ENCODE measurements around the gene NKAIN2. TPM values are rescaled to one million over a fixed set of nuclear protein-coding genes. Genes with fewer than 3 reads are reported as not detected.

Gene NKAIN2
- under 1 TPM in 1 of 2 donors, not detected in 1; 0.68 TPM for total RNA-seq

DNA sequence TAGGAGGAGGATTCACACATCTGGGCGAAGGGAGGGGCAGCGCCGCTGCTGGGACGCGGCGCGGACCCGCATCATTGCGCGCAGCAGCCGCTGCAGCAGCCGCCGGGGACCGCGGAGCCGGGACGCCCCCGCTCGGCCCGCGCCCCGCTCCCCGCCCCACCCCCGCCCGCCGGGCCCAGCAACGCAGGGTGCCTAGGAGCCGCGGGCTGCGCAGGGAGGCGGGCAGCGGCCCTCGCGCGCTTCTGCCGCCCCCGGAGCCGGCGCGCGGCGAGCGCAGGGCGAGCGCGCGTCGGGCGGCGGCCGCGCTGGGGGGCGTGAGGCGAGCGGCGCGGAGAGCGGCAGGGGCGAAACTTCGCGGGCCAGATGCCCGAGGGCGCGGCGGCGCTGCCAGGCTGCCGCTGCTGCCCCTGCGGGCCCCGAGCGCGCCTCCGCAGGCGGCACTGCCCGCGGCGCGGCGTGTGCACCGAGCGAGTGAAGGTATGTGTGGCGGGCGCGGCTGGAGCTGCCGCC lies at the start of gene NKAIN2:
Gene NKAIN2, plus strand, starts transcription at position 362 of the 510 bp plus-strand sequence.
- Histone ChIP-seq H3K36me3 (no peaks in the 10 kb centered on the region), H3K9me3 (no peaks in the 10 kb centered on the region), H3K27me3 (replicated peaks; ENCODE audit: insufficient read depth) (no peaks in the 10 kb centered on the region), H3K27ac (no peak within 1 kb of the TSS), H3K4me1 (replicated peaks) (peaks cover 5% of the 10 kb centered on the region), H3K4me3 (peak within 1 kb of the TSS; percentile 16 to 34)
- intact Hi-C loops (cut with DNase I), result loop anchor here (10.0 kb wide), 1 partner anchor 991 kb away; no protein-coding TSS in a partner anchor
- TF ChIP-seq, protein P1, sequence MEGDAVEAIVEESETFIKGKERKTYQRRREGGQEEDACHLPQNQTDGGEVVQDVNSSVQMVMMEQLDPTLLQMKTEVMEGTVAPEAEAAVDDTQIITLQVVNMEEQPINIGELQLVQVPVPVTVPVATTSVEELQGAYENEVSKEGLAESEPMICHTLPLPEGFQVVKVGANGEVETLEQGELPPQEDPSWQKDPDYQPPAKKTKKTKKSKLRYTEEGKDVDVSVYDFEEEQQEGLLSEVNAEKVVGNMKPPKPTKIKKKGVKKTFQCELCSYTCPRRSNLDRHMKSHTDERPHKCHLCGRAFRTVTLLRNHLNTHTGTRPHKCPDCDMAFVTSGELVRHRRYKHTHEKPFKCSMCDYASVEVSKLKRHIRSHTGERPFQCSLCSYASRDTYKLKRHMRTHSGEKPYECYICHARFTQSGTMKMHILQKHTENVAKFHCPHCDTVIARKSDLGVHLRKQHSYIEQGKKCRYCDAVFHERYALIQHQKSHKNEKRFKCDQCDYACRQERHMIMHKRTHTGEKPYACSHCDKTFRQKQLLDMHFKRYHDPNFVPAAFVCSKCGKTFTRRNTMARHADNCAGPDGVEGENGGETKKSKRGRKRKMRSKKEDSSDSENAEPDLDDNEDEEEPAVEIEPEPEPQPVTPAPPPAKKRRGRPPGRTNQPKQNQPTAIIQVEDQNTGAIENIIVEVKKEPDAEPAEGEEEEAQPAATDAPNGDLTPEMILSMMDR (IDR thresholded peaks at IDR 0.05), result no peak
- TF ChIP-seq POLR2AphosphoS5 (IDR thresholded peaks at IDR 0.05), result no peak
- TF ChIP-seq POLR2A (IDR thresholded peaks at IDR 0.05), result no peak
- WGBS, result 0% methylated on average over 15 of the region's 84 CpGs
- DNase-seq (ENCODE audit: low spot score), result no peak

DNA sequence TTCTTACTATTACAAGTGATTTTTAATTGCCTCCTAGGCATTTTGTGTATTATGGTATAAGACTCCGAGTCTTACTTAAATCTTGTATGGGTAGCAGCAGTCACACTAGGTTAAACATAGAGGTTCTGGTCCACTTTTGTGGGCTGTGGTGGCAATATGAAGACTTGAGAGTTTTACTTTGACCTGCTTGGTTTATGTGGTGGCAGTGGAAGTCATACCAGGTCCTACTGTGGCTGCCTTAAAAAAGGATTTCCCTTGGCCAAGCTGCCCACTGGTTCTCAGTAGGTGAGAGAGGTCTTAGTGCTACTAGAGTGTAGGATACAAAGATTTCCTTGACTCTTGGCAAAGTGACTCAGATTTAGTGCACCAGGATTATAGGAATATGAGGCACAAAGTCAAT lies 44.2 kb upstream of the NKAIN2 start:
- intact Hi-C loops (cut with DNase I), result no loop called here
- WGBS, result 97% methylated on average over 1 of the region's 1 CpG

DNA sequence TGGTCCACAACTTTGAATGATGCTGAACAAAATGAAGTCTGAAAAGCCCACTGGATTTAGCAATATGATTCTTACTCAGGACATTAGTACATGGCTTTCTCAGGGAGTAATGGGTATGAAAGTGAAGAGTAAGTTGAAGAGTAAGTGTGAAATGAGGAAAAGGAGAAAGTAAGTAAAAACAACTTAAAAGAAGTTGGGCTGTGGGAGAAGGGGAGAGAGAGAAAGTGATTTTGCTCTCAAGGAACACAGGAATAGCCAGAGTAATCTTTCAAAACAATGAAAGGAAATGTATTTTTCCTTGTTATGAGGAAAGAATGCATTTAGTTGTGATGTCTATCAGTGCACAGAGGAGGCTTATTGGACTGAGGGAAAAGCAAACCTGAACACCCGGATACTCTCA lies 39.8 kb upstream of the NKAIN2 start:
- DNase-seq (ENCODE audit: low spot score), result no peak
- 56% methylated on average over 1 of the region's 1 CpG for WGBS
- Histone ChIP-seq H3K27ac (no peak overlapping the region), H3K36me3 (no peaks in the 10 kb centered on the region), H3K9me3 (no peaks in the 10 kb centered on the region), H3K4me1 (replicated peaks) (no peaks in the 10 kb centered on the region), H3K4me3 (no peak overlapping the region), H3K27me3 (replicated peaks; ENCODE audit: insufficient read depth) (no peaks in the 10 kb centered on the region)
- no peak for TF ChIP-seq POLR2AphosphoS5 (IDR thresholded peaks at IDR 0.05)
- TF ChIP-seq POLR2A (IDR thresholded peaks at IDR 0.05), result no peak
- TF ChIP-seq, protein P1 (IDR thresholded peaks at IDR 0.05), result no peak
- intact Hi-C loops (cut with DNase I), result no loop called here

More for the DNA sequence above, 44.2 kb upstream of the NKAIN2 start:
- Histone ChIP-seq H3K27ac (no peak overlapping the region), H3K36me3 (no peaks in the 10 kb centered on the region), H3K27me3 (replicated peaks; ENCODE audit: insufficient read depth) (no peaks in the 10 kb centered on the region), H3K4me3 (no peak overlapping the region), H3K4me1 (replicated peaks) (no peaks in the 10 kb centered on the region), H3K9me3 (no peaks in the 10 kb centered on the region)
- TF ChIP-seq POLR2A (IDR thresholded peaks at IDR 0.05) (no peak), POLR2AphosphoS5 (IDR thresholded peaks at IDR 0.05) (no peak)
- TF ChIP-seq, protein P1 (IDR thresholded peaks at IDR 0.05), result no peak
- DNase-seq (ENCODE audit: low spot score), result no peak

DNA sequence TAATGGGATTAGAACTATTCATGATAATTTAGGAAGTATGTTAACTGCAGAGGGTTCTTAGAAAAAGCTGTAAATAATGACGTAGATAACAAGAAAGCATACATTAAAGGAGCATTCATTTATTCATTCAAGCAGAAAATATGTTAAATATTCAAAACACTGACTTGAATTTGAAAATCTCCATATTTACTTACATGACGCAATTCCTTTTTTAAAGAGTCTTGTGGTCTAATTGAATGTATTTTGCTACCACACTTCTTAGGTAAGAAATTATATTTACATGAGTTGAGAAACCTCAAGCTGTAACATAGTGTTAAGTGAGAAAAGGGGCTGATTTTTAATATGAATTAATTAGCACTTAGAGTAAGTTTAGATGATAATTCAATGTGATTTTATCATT lies 38.9 kb upstream of the NKAIN2 start:
- Histone ChIP-seq H3K4me1 (replicated peaks) (no peaks in the 10 kb centered on the region), H3K27ac (no peak overlapping the region), H3K9me3 (no peaks in the 10 kb centered on the region), H3K4me3 (no peak overlapping the region), H3K36me3 (no peaks in the 10 kb centered on the region), H3K27me3 (replicated peaks; ENCODE audit: insufficient read depth) (no peaks in the 10 kb centered on the region)
- TF ChIP-seq POLR2AphosphoS5 (IDR thresholded peaks at IDR 0.05) (no peak), POLR2A (IDR thresholded peaks at IDR 0.05) (no peak)
- TF ChIP-seq, protein P1 (IDR thresholded peaks at IDR 0.05), result no peak
- WGBS, result 56% methylated on average over 2 of the region's 2 CpGs
- no peak for DNase-seq (ENCODE audit: low spot score)
- intact Hi-C loops (cut with DNase I), result no loop called here

DNA sequence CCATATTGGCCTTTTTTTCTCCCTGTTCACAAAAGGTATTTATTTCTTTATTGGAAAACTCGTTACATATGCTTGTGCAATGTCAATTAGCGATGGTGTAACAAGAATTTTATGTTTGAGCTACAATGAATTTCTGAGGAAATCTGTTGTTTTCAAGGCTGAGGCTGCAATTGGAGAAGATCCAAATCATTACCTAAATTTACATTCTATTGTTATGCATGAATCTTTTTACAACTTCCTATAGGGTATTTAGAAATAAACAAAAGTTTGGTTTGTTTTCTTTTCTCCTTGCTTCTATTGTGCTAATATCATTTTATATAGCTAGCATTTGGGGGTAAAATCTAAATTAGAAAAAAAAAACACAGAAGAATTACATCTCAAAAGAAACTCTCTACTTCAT lies 34.7 kb upstream of the NKAIN2 start:
- TF ChIP-seq POLR2A (IDR thresholded peaks at IDR 0.05) (no peak), POLR2AphosphoS5 (IDR thresholded peaks at IDR 0.05) (no peak)
- TF ChIP-seq, protein P1 (IDR thresholded peaks at IDR 0.05), result no peak
- 74% methylated on average over 2 of the region's 2 CpGs for WGBS
- intact Hi-C loops (cut with DNase I), result no loop called here

More for the DNA sequence above, 34.7 kb upstream of the NKAIN2 start:
- DNase-seq (ENCODE audit: low spot score), result no peak
- Histone ChIP-seq H3K27ac (no peak overlapping the region), H3K36me3 (no peaks in the 10 kb centered on the region), H3K9me3 (no peaks in the 10 kb centered on the region), H3K27me3 (replicated peaks; ENCODE audit: insufficient read depth) (no peaks in the 10 kb centered on the region), H3K4me1 (replicated peaks) (no peaks in the 10 kb centered on the region), H3K4me3 (no peak overlapping the region)
